ENCODE measurements around the gene FBXW10. TPM values are rescaled to one million over a fixed set of nuclear protein-coding genes. Genes with fewer than 3 reads are reported as not detected.
"Not testable (repeated sequence)": the region's sequence is repeated elsewhere in the genome, so short reads cannot be mapped to it uniquely, and the experiment has no call there.

FBXW10 gene
- total RNA-seq, 1 donor from 2014 or later: 0.13 TPM

- not testable (repeated sequence) for DNase-seq (ENCODE audit: low read depth)
Observed at GRCh38 chr17:18821430-18821829, 77.6 kb downstream of the FBXW10 start.

DNA sequence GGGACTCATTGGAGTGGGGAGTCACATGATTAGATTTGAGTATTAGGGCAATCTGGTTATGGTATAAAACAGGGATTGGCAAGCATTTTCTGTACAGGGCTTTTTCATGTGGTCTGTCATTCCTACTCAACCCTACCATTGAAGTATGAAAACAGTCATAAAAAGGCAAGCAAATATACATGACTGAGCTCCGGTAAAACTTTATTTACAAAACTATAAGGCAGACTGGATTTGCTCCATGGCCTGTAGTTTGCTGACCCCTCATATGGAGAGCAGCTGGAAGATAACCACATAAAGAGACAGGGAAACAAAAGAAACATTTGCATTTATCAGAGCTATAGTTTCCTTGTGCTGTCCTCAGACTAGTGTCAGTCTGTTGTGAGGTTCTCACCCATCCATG lies 83.8 kb downstream of the FBXW10 start:
- DNase-seq (ENCODE audit: low read depth): not testable (repeated sequence)

Other genes starting within 250 kb of the FBXW10 start
- gene TBC1D28, start 99.7 kb upstream of the FBXW10 start, total RNA-seq: not detected in 2 replicates
- 6.0 and 8.5 TPM in 2 replicates for gene FOXO3B, start 61.7 kb upstream of the FBXW10 start, total RNA-seq
- 44.0 and 56.2 TPM in 2 replicates for gene TVP23B, start 37.1 kb downstream of the FBXW10 start, total RNA-seq
- 27.4 and 30.3 TPM in 2 replicates for gene PRPSAP2, start 114.1 kb downstream of the FBXW10 start, total RNA-seq
- not detected in 2 replicates for gene SLC5A10, start 208.1 kb downstream of the FBXW10 start, total RNA-seq